HCT116 (cell line): ENCODE data around the gene P2RX3.

Source experiments
- ATF3 ChIP-seq: IDR thresholded peaks from 2 replicates; pipeline ENCODE4 v1.6.1; 2012
- CBX3 ChIP-seq: IDR thresholded peaks from 2 replicates; pipeline ENCODE4 v1.6.1; 2012; ENCODE audit warnings: low read depth
- CTCF ChIP-seq, 3 experiments: fragments of 200-600 bp in 1 of 3; sonication (generic) in 1 of 3; IDR thresholded peaks in 2 of 3; conservative IDR thresholded peaks in 1 of 3; 2 replicates each; pipeline ENCODE4 v1.5.1; 2012 to 2017; ENCODE audit warnings: low read depth in 2 of 3, low read length in 2 of 3, antibody characterized with exemption in 1 of 3, borderline replicate concordance in 1 of 3, control low read depth in 1 of 3, mild to moderate bottlenecking in 1 of 3, mixed read lengths in 1 of 3, mixed run types in 1 of 3, moderate library complexity in 1 of 3; ENCODE audit not compliant: insufficient read depth in 1 of 3
- EZH2 ChIP-seq: fragments of 200-600 bp; sonication (generic); IDR thresholded peaks from 2 replicates; pipeline ENCODE4 v1.6.1; 2017; ENCODE audit warnings: antibody characterized with exemption, mixed run types
- EZH2phosphoT487 ChIP-seq: fragments of 200-600 bp; IDR thresholded peaks from 2 replicates; pipeline ENCODE4 v1.6.1; 2018; ENCODE audit warnings: antibody characterized with exemption, borderline replicate concordance
- POLR2AphosphoS5 ChIP-seq: IDR thresholded peaks from 2 replicates; pipeline ENCODE4 v1.6.1; 2011; ENCODE audit warnings: mild to moderate bottlenecking, low read depth, low read length, moderate library complexity
- SP1 ChIP-seq: IDR thresholded peaks from 2 replicates; pipeline ENCODE4 v1.6.1; 2012; ENCODE audit warnings: low read depth
- YY1 ChIP-seq: IDR thresholded peaks from 2 replicates; pipeline ENCODE4 v1.6.1; 2011; ENCODE audit warnings: low read length, low read depth, moderate library complexity, mild to moderate bottlenecking; ENCODE audit not compliant: insufficient replicate concordance; ENCODE audit errors: extremely low read depth
- ZNF274 ChIP-seq: fragments of 200-500 bp; sonication (Bioruptor generic); IDR thresholded peaks from 2 replicates; pipeline ENCODE4 v1.6.1; 2014; ENCODE audit warnings: mild to moderate bottlenecking, low read depth, low read length, inconsistent platforms

- TF ChIP-seq CTCF (IDR thresholded peaks at IDR 0.05 in 2 of 3, conservative IDR thresholded peaks at IDR 0.05 in 1 of 3; ENCODE audit: borderline replicate concordance in 1 of 3, insufficient read depth in 1 of 3, low read depth in 2 of 3, low read length in 2 of 3) (no peak), CBX3 (no peak), EZH2phosphoT487 (no peak), EZH2 (no peak), ZNF274 (no peak), SP1 (no peak), YY1 (no peak), ATF3 (no peak), POLR2AphosphoS5 (no peak)
Observed at GRCh38 chr11:57303280-57303989, 34.7 kb upstream of the P2RX3 start.
